Memory B cell (primary cell): ENCODE measurements around the gene ARHGEF37.

Source experiments
- ATAC-seq: fragments of 150-1000 bp; cut with Tn5 transposase; 2 replicates; pipeline ENCODE4 v1.10.0; 2021; ENCODE audit warnings: low read depth, mild to moderate bottlenecking, moderate library complexity
- DNase-seq, 2 donors: peaks; one replicate each; pipeline ENCODE4 v3.0.0; 2022; ENCODE audit warnings: low spot score in 2 of 2
- H3K27ac Mint-ChIP-seq: one replicate; pipeline ENCODE4 v1.8.0; 2022; ENCODE audit warnings: mild to moderate bottlenecking, moderate library complexity, mixed read lengths
- H3K27me3 Mint-ChIP-seq: one replicate; pipeline ENCODE4 v1.8.0; 2022; ENCODE audit warnings: mixed read lengths
- H3K36me3 Mint-ChIP-seq: one replicate; pipeline ENCODE4 v1.8.0; 2022; ENCODE audit warnings: mild to moderate bottlenecking, mixed read lengths
- H3K4me1 Mint-ChIP-seq: one replicate; pipeline ENCODE4 v1.8.0; 2022; ENCODE audit warnings: mixed read lengths
- H3K4me3 Mint-ChIP-seq: one replicate; pipeline ENCODE4 v1.8.0; 2022; ENCODE audit warnings: mild to moderate bottlenecking, moderate library complexity, mixed read lengths
- H3K9me3 Mint-ChIP-seq: one replicate; pipeline ENCODE4 v1.8.0; 2022; ENCODE audit warnings: mixed read lengths

Gene ARHGEF37

GRCh38 chr5:149617760-149618306 lies 36.5 kb downstream of the ARHGEF37 start:
- Mint-ChIP-seq H3K36me3 (no peaks in the 10 kb centered on the region), H3K27ac (peak overlapping the region; percentile 83), H3K9me3 (no peaks in the 10 kb centered on the region), H3K4me1 (peaks cover 22% of the 10 kb centered on the region), H3K4me3 (peak overlapping the region; percentile 80), H3K27me3 (no peaks in the 10 kb centered on the region)
- ATAC-seq = peak; percentile 70
- DNase-seq = no peak

GRCh38 chr5:149618581-149619248 lies 37.4 kb downstream of the ARHGEF37 start:
- H3K36me3 Mint-ChIP-seq = no peaks in the 10 kb centered on the region
- H3K4me3 Mint-ChIP-seq = peak overlapping the region; percentile 80
- ATAC-seq (peak; percentile 66), DNase-seq (peak in 1 of 2 donors; percentile 28)
- peak overlapping the region; percentile 83 for H3K27ac Mint-ChIP-seq
- no peaks in the 10 kb centered on the region for H3K9me3 Mint-ChIP-seq
- peaks cover 22% of the 10 kb centered on the region for H3K4me1 Mint-ChIP-seq
- no peaks in the 10 kb centered on the region for H3K27me3 Mint-ChIP-seq

GRCh38 chr5:149621415-149622098 lies 40.3 kb downstream of the ARHGEF37 start:
- no peak overlapping the region for H3K27ac Mint-ChIP-seq
- no peaks in the 10 kb centered on the region for H3K9me3 Mint-ChIP-seq
- H3K36me3 Mint-ChIP-seq = peaks cover 2% of the 10 kb centered on the region
- no peaks in the 10 kb centered on the region for H3K27me3 Mint-ChIP-seq
- H3K4me1 Mint-ChIP-seq = peaks cover 17% of the 10 kb centered on the region
- no peak overlapping the region for H3K4me3 Mint-ChIP-seq
- DNase-seq (no peak), ATAC-seq (no peak)

- H3K27me3 Mint-ChIP-seq = no peaks in the 10 kb centered on the region
- no peaks in the 10 kb centered on the region for H3K9me3 Mint-ChIP-seq
- peaks cover 12% of the 10 kb centered on the region for H3K4me1 Mint-ChIP-seq
- DNase-seq (no peak), ATAC-seq (no peak)
- H3K27ac Mint-ChIP-seq = no peak overlapping the region
- peaks cover 2% of the 10 kb centered on the region for H3K36me3 Mint-ChIP-seq
- H3K4me3 Mint-ChIP-seq = no peak overlapping the region
Measured at GRCh38 chr5:149622466-149622865, 41.2 kb downstream of the ARHGEF37 start.

- peaks cover 2% of the 10 kb centered on the region for H3K36me3 Mint-ChIP-seq
- no peaks in the 10 kb centered on the region for H3K9me3 Mint-ChIP-seq
- ATAC-seq = no peak
Measured at GRCh38 chr5:149623473-149623872, 42.2 kb downstream of the ARHGEF37 start.

GRCh38 chr5:149627070-149627469 lies 45.8 kb downstream of the ARHGEF37 start:
- DNase-seq (no peak), ATAC-seq (no peak)
- Mint-ChIP-seq H3K27ac (no peak overlapping the region), H3K4me3 (no peak overlapping the region), H3K4me1 (peaks cover 2% of the 10 kb centered on the region), H3K27me3 (no peaks in the 10 kb centered on the region), H3K36me3 (peaks cover 2% of the 10 kb centered on the region), H3K9me3 (no peaks in the 10 kb centered on the region)

More at GRCh38 chr5:149623473-149623872, 42.2 kb downstream of the ARHGEF37 start:
- H3K4me1 Mint-ChIP-seq = peaks cover 5% of the 10 kb centered on the region
- H3K4me3 Mint-ChIP-seq = no peak overlapping the region
- H3K27me3 Mint-ChIP-seq = no peaks in the 10 kb centered on the region
- no peak for DNase-seq
- no peak overlapping the region for H3K27ac Mint-ChIP-seq

- ATAC-seq (no peak), DNase-seq (no peak)
- peaks cover 10% of the 10 kb centered on the region for H3K4me1 Mint-ChIP-seq
- H3K9me3 Mint-ChIP-seq = no peaks in the 10 kb centered on the region
- peaks cover 2% of the 10 kb centered on the region for H3K36me3 Mint-ChIP-seq
- H3K27me3 Mint-ChIP-seq = no peaks in the 10 kb centered on the region
- no peak overlapping the region for H3K27ac Mint-ChIP-seq
- H3K4me3 Mint-ChIP-seq = no peak overlapping the region
Measured at GRCh38 chr5:149628221-149628620, 46.9 kb downstream of the ARHGEF37 start.

GRCh38 chr5:149628846-149629388 lies 47.6 kb downstream of the ARHGEF37 start:
- peaks cover 2% of the 10 kb centered on the region for H3K36me3 Mint-ChIP-seq
- no peaks in the 10 kb centered on the region for H3K9me3 Mint-ChIP-seq
- peaks cover 11% of the 10 kb centered on the region for H3K4me1 Mint-ChIP-seq
- no peak for ATAC-seq
- no peaks in the 10 kb centered on the region for H3K27me3 Mint-ChIP-seq
- no peak overlapping the region for H3K4me3 Mint-ChIP-seq
- no peak overlapping the region for H3K27ac Mint-ChIP-seq
- DNase-seq = no peak

GRCh38 chr5:149629421-149629820 lies 48.1 kb downstream of the ARHGEF37 start:
- Mint-ChIP-seq H3K4me3 (no peak overlapping the region), H3K27me3 (no peaks in the 10 kb centered on the region), H3K9me3 (no peaks in the 10 kb centered on the region), H3K4me1 (peaks cover 11% of the 10 kb centered on the region), H3K36me3 (no peaks in the 10 kb centered on the region), H3K27ac (no peak overlapping the region)
- no peak for DNase-seq
- no peak for ATAC-seq

- Mint-ChIP-seq H3K9me3 (no peaks in the 10 kb centered on the region), H3K36me3 (no peaks in the 10 kb centered on the region)
Measured at GRCh38 chr5:149630337-149630736, 49.0 kb downstream of the ARHGEF37 start.

GRCh38 chr5:149631506-149631905 lies 50.2 kb downstream of the ARHGEF37 start:
- no peaks in the 10 kb centered on the region for H3K9me3 Mint-ChIP-seq
- H3K36me3 Mint-ChIP-seq = no peaks in the 10 kb centered on the region
- DNase-seq = no peak
- H3K4me3 Mint-ChIP-seq = no peak overlapping the region
- H3K27ac Mint-ChIP-seq = no peak overlapping the region
- H3K27me3 Mint-ChIP-seq = no peaks in the 10 kb centered on the region
- H3K4me1 Mint-ChIP-seq = peaks cover 11% of the 10 kb centered on the region
- no peak for ATAC-seq

More at GRCh38 chr5:149630337-149630736, 49.0 kb downstream of the ARHGEF37 start:
- ATAC-seq = no peak
- H3K4me3 Mint-ChIP-seq = no peak overlapping the region
- no peak for DNase-seq
- H3K27me3 Mint-ChIP-seq = no peaks in the 10 kb centered on the region
- H3K27ac Mint-ChIP-seq = no peak overlapping the region
- H3K4me1 Mint-ChIP-seq = peaks cover 11% of the 10 kb centered on the region

- H3K4me3 Mint-ChIP-seq = no peak overlapping the region
- no peaks in the 10 kb centered on the region for H3K9me3 Mint-ChIP-seq
- H3K27ac Mint-ChIP-seq = no peak overlapping the region
- H3K4me1 Mint-ChIP-seq = peaks cover 12% of the 10 kb centered on the region
- H3K27me3 Mint-ChIP-seq = no peaks in the 10 kb centered on the region
- no peaks in the 10 kb centered on the region for H3K36me3 Mint-ChIP-seq
- no peak for DNase-seq
- ATAC-seq = no peak
Measured at GRCh38 chr5:149632311-149633251, 51.3 kb downstream of the ARHGEF37 start.

GRCh38 chr5:149633476-149634350 lies 52.4 kb downstream of the ARHGEF37 start:
- peak overlapping the region; percentile 43 for H3K27ac Mint-ChIP-seq
- ATAC-seq (no peak), DNase-seq (no peak)

More at GRCh38 chr5:149633476-149634350, 52.4 kb downstream of the ARHGEF37 start:
- Mint-ChIP-seq H3K4me1 (peaks cover 12% of the 10 kb centered on the region), H3K9me3 (no peaks in the 10 kb centered on the region), H3K4me3 (no peak overlapping the region), H3K36me3 (no peaks in the 10 kb centered on the region), H3K27me3 (no peaks in the 10 kb centered on the region)
